HG03280 (cell line): ENCODE data around the gene ITPR1.

Experiments
- ATAC-seq: cut with Tn5 transposase; IDR thresholded peaks from one replicate; pipeline ENCODE4 v1.9.1; 2021; ENCODE audit warnings: mild to moderate bottlenecking, moderate library complexity; ENCODE audit not compliant: unreplicated experiment

Gene ITPR1

DNA sequence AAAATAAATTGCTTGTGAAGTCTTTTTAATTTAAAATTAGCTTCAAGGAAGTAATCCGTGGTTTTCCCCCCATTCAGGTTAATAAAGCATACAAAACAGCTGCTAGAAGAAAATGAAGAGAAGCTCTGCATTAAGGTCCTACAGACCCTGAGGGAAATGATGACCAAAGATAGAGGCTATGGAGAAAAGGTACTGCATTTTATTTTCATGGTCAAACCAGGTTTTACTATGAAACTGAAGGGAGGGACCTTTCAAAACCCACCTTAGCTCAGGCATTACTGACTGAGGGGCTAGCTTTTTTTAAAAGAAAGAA is 218.5 kb downstream of the ITPR1 start:
- ATAC-seq, result peak; percentile 13

DNA sequence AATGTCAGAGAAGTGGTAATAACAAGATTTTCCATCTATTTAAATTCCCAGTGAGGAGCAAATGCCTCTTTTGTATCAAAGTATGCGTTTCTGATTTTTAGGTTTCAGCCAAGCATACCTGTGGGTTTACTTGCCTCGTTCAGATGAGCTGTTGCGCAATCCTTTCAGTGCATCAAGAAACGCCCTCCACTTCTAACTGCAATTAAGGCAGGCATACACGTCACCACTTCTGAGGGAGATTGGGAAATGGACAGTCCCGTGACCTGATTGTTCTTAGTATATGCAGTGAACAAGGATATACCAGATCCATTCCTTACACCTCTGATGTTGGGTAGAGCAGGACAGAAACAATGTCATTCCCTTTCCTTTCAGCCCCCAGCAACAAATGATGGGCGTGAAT is 219.0 kb downstream of the ITPR1 start:
- ATAC-seq, result no peak

DNA sequence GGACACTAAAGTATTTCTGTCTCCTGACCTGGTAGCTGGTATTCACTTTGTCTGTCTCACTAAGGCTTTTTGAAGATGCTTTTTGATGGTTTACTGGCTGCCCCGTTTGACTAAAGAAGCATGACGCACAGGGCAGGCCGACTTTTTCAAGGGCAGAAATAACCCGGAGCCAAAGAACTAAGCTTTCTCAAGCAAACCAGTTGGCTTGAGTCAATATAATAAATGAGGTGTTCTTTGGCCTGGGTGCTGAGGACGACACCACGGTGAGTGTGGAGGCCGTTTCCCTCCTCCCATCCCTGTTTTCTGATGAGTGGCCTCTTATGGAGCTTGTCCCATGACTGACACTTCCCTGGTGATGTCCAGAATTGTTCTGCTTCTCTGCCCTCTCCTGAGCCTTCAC is 220.9 kb downstream of the ITPR1 start:
- no peak for ATAC-seq

DNA sequence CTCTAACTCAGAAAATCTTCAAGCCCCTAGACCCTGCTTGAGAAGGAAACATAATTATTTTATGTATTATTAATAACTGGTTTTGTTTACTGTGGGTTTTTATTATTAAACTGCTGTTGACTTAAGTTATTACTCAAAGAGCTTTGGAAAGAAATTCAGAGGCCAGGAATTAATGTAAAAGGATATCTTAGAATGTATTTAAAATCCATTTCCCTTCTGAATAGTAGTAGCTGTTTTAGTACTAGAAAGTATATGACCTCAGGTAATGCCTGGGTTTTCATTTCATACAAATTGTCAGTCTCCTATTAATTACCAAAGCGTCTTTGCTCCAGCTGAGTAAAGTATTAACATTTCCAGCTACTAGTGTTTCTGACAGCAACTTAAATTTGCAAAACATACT is 223.1 kb downstream of the ITPR1 start:
- ATAC-seq, result no peak

DNA sequence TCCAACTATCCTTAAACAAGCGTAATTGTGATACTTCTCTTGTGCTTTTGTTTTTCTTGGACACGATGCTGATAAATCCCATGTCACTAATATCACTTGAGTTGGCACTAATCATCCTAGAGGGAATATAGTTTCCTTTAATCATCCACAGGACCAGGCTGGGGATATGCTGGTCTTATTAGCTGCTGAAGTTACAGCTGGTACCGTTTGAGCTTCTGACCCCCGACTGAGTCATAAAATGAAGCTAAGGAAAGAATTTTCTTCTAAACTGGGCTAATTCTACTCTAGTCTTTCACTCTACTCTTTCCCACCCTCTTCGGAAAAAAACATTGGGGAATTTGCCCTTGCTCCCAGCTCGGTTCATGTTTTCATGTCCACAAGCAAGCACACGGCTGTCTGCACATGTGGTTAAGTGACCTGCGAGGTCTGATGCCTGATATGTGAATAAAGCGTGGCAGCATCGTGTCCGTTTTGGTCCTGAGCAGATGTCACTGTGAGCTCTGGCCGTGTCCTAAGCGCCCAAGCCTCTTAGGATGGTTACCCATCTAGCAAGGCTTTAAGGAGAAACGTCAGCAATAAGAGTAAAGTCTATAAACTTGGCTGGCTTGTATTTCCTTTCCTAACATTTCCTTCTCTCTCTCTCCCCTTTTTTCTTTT is 223.7 kb downstream of the ITPR1 start:
- no peak for ATAC-seq

DNA sequence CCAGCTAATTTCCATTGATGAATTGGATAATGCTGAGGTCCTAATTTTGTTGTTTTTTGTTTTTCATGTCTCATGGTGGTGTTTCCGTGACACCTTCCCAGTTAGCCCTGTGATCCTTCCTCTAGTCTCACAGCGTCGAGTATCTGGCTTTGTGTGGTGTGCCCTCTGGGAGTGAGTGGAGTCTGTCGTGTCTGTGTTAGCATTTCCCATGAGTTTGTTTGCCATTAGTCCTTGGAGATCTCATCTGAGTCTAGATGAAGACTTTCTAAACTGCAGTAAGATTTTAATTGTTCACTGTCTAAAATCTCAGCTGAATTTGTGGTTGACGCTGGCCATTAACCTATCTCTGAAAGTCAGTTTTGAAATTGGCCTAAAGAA is 224.2 kb downstream of the ITPR1 start:
- ATAC-seq, result no peak

DNA sequence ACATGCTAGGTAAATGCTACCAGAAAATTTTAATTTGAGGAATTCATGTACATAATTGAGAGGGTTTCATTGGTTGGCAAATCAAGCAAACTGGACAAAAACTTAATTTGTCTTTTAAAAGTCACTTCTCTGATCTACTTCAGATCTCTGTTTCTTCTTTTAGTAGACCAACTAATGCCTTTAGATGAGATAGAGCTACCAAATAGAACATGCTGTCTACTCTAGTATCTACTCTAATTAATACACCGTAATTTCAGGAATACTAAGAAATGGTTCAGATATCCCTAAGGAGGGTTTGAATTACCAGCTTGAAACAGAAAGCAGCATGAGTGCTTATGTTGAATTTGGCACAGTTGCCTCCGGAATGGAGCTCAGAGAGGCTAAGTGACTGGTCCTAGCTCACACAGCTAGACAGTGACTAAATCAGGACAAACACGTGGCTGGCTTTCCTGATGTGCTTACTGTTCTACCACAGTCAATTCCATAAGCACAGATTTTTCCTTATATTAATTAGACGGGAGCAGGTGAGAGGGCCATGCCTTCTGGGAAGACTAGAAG is 225.1 kb downstream of the ITPR1 start:
- ATAC-seq, result no peak

DNA sequence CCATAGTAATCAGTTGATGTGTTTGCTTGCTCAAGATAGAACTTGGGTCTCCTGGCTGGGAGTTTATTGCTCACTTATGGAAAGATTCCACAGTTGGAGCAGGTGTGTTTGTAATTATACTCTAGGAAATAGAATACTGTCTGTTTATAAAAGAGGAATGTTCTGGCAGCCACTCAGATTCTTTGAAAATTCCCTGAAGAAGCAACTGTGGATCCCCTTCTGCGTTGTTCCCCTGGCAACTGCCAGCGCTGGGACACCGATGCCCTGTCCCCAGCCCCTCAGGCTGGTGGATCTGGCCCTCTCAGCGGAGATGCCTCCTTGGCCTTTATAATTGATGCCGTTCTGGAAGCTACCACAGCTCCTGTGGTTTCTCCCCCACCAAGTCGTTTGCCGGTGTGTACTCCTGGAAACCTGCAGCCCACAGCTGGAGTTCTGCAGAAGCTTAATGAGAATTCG is 225.9 kb downstream of the ITPR1 start:
- no peak for ATAC-seq

DNA sequence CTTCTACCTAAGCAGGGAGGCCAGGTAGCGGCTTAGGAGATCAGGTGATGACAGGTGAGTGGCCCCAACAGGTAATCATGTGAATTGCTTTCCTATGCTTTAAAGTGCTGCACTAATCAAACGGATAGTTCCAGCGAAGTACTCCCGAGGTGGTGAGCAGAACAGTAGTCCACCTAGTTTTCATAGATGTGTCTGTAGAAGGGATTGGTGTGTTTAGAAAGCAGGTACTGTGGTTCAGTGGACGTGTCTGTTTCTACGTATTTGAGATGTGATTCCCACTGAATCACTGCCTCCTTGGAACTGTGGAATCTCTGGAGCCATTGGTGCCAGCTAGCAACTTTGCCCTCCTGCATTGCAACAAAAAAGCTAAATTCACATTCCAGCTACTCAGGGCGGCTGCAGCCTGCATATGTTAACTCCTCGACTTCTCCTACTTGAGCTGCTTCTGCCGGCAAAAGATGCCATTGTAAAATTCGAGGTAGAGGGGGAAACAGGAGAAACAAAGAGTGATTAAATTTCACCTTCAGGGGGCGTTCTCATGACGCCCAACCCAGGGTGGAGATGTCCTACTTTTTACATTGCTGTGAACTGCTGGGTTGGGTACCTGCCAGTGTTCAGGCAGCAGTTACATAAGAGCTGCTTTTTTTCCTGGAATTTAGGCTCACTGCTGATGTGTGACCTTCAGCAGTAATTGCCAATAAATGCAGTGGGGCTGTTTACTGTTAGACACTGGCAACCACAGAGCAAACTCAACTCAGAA is 227.3 kb downstream of the ITPR1 start:
- no peak for ATAC-seq

DNA sequence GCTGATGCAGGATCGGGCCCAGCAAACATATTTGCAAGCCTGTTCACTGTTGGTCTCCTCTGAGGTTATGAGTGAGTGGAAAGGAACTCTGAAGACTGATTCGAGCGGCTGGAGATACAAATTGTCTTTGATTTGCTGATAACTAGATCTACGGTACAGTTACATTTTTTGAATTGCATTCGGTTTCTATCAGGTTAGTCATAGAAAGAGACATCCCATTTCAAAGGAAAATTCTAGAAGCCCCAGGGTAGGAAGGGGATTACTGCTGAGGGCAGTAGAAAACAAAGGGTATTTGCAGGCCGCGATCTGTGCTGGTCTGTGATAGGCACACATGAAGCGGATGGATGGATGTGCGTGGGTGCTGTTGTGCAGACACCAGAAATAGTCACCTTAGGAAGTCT is 228.4 kb downstream of the ITPR1 start:
- ATAC-seq, result no peak

DNA sequence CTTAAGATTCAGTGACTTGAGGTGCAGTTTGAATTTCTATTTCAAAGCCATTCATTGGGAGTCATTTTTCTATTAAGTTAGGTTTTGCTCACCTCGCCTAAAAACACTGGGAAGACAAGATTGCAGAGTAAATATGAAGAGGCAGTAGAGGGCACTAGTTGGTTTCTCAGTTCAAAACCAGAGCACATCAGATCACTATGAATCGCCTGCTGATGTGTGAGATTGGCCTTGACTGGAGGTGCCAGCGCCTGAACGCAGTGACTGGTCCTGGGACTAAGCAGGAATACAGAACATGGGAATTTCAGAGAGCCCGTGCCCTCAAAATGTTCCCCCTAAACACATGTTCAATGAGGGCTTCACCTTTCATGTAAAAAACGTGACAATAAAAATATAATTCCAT is 229.0 kb downstream of the ITPR1 start:
- ATAC-seq, result no peak

DNA sequence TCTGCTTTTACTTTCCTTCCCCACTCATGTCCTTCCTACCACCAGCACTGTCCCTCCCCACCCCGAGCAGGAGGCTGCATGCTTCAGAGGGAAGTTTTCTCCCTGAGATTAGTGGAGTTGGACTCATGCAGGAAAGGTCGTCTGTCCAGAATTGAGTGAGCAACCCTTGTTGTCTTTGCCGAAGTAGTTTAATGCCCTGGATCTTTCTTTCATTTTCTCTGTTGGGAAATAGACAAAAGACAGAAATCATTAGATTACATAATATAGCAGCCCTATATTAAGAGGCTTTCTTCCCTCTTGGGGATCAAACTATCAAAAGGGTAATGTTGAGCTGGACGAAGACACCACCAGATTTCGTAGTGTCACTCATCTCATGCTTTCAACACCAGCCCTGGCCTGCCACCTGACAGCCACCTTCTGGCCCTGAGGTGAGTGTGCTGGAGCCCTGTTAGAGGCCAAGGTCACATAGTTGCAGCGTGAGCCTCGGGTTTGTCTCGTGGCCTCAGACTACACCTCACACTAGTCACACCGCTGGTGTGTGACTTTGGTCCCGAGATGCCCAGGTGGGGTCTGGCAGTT is 231.0 kb downstream of the ITPR1 start:
- ATAC-seq, result no peak

DNA sequence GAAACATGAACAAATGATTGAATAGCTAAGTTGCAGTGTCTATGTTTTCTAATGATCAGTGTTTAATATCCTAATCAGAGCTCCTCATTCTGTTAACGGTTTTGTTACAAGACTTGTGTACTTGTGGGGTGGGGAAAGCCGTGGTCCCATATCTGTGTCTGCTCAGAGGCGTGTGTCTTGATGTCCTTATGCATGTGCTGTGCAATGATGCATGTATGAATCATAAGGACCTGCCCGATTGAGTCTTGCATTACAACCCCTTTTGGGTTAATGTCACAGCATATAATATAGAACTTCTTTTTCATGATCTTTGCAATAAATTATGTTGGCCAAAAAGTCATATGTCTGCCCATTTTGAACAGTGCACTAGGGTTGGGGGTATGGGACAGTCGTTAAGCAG is 233.4 kb downstream of the ITPR1 start:
- ATAC-seq, result no peak

DNA sequence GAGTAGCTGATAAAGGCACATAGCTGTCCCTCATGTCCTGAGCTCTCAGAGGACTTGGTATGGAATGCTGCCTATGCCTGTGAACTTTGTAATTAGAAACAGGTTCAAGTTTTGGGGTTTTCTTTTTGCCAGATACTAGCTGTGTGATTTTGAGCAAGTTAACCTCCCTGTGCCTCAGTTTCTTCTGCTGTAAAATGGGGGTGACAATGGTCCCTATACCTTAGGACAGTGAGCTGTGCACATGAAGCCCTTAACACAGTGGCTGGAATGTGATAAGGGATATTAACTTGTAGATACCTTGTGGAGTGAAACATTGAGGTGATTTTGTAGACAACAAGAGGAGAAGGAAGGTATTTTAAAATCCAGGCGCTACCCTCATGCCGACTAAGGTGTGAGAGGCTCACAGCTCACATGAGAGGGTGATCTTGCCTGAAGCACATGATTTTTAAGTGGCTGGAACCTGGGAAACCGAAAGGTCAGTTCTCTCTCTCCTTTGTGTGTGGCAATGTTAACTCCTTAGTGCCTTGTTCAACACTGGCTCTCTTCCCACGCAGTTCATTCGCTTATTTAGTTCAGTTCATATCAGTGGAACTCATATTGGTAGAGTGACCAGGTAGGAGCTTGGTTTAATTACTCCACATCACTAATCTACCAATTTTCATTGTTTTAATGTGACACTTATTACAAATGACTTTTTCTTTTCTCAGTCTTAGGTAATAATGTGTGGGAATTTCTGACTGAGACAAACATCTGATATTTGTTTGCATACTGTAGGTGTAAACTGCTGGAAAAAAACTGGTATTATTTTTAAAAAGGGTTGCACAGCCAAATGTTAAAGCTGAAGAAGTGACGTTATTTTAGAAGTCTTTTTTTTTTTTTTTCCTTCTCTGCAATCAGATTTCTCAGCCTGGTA is 236.2 kb downstream of the ITPR1 start:
- ATAC-seq, result no peak

DNA sequence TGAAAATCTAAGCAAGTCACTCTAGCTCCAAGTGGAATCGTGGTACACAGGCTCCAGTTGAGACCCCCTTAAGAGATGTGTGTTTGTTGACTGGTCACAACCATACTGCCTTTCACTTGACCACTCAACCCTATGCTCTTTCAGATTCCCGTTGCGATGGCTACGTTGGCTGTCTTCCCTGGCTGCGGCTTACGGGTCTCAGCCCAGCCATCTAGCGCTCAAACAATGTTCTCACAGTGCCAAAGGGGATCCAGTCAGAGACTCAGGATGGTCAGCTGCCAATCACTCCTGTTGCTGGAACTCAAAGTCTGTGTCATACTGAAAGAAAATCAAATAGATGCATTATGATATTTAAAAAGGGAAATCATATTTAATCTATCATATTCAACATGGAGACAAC is 237.6 kb downstream of the ITPR1 start:
- ATAC-seq, result no peak

DNA sequence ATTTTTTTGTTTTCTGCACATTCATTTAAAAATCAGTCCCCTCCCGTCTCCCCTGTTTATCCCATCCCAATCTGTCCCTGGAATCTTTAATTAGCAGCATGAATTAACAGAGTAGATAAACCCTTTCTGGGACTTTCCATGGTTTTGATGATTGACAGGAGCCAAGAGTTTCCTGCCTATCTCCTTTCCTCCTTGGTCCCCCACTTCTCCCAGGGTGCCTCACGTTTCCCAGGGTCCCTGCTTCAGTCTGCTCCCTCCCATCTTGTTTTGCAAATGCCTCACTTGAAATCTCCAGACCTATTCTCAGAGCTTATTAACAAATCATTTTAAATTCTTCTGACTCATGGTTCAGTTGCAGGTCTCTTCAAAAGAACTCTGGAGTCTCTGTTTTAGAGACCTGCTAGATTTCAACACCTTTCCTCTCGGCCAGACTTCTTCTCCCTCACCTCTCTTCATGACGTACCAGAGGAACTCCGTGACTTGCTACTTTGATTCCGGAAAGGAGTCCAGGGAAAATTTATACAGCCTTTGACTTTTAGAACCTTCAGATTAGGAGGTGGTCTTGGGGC is 238.5 kb downstream of the ITPR1 start:
- no peak for ATAC-seq

DNA sequence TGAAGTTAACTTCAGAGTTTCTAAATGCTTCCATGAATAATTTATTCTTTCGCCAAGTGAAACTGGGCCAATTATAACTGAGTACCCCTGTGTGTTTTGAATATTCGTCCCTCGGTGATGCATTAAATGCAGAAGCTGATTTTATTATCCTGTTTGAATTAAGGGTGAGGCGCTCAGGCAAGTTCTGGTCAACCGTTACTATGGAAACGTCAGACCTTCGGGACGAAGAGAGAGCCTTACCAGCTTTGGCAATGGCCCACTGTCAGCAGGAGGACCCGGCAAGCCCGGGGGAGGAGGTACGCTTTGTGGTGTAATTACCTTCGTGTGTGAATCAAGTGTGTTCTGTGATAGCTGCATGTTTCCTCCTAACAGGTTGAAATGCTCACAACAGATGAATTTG is 239.8 kb downstream of the ITPR1 start:
- ATAC-seq, result no peak

DNA sequence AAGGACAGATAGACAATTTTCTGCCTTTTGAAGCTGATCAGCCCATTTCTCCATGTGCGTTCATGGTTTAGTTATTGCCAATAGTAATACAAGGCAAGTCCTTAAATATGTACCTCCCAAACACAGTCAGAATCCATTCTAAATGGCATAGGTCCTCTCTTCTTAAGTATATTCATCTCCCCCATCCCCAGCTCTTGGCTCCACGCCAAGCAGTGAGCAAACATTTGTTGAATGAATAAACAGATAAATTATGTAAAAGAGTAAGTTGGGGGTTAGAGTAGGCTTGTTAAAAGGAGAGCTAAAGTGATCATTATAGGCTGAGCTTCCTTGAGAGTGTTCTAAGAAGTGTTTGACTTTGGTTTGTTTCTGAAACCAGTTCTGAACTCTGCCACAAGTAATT is 241.3 kb downstream of the ITPR1 start:
- ATAC-seq, result no peak

DNA sequence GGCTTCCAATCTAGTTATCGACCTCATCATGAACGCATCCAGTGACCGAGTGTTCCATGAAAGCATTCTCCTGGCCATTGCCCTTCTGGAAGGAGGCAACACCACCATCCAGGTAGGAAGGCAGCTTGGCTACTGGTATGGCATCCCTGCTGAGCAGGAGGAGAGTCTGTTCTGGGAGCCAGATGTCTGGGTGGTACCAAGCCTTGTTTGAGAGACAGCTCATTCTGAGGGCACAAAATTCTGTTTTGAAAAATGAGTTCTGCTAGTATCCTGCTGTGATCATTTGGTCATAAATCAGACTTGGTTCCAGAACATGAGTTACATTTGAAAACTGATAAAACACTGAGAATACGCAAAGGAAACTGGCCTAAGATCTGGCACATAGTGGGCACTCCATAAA is 242.1 kb downstream of the ITPR1 start:
- ATAC-seq, result no peak

DNA sequence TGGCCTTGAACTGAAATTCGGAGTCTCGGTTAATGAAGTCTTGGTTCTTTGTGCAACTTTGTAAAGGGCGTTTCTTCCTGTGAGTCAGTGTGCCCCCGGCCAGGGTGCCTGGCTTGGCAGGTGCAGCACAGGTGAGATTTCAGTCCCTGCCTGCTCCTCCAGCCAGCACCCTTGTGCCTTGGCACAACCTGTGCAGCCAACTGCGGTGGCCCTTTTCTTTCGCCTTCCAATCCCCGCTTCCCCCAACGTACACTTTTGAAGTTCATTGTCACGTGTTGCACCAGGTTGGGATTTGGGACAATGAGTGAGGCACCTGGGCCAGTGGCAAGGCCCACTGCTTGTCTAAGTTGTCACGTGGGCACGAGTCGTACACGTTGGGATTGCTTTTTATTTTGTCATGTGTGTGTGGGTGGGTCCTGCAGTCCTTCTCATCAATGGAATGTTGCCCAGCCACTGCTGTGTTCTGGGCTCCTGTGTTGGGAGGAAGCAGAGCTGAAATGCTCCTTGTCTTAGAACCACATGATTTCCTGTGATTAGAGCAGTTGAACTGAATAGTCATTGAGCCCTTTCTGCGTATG is 243.2 kb downstream of the ITPR1 start:
- ATAC-seq, result no peak
